Spleen (tissue), 7 donors: ENCODE results near the gene FAM151A.

Experiments used
- POLR2A ChIP-seq, 3 donors: fragments of 450-650 bp; IDR thresholded peaks; one replicate each; pipeline ENCODE4 v1.5.1; 2017; ENCODE audit warnings: antibody characterized with exemption in 3 of 3, mild to moderate bottlenecking in 1 of 3
- POLR2AphosphoS5 ChIP-seq, 3 donors: sonication (generic); formaldehyde crosslinking; IDR thresholded peaks; one replicate each; pipeline ENCODE4 v1.5.1; 2017; ENCODE audit warnings: antibody characterized with exemption in 3 of 3
- TF ChIP-seq, protein P1 (sequence below), 11 experiments: fragments of 200-600 bp in 7 of 11; fragments of 450-650 bp in 4 of 11; sonication (generic) in 4 of 11; IDR thresholded peaks in 8 of 11; conservative IDR thresholded peaks in 3 of 11; 1 replicate in 7 of 11; 2 replicates in 4 of 11; pipeline versions ENCODE4 v1.4.0 to v1.8.0; 2016 to 2021; ENCODE audit warnings: antibody characterized with exemption in 11 of 11, inconsistent platforms in 4 of 11, mild to moderate bottlenecking in 1 of 11
- donor health status: DM: no; HTN: no; CAD: no; lungs with moderate emphysema.
- donor health status: DM: no; HTN: no; CAD: no.
- donor health status: DM: no; HTN: no; CAD: no.

DNA sequence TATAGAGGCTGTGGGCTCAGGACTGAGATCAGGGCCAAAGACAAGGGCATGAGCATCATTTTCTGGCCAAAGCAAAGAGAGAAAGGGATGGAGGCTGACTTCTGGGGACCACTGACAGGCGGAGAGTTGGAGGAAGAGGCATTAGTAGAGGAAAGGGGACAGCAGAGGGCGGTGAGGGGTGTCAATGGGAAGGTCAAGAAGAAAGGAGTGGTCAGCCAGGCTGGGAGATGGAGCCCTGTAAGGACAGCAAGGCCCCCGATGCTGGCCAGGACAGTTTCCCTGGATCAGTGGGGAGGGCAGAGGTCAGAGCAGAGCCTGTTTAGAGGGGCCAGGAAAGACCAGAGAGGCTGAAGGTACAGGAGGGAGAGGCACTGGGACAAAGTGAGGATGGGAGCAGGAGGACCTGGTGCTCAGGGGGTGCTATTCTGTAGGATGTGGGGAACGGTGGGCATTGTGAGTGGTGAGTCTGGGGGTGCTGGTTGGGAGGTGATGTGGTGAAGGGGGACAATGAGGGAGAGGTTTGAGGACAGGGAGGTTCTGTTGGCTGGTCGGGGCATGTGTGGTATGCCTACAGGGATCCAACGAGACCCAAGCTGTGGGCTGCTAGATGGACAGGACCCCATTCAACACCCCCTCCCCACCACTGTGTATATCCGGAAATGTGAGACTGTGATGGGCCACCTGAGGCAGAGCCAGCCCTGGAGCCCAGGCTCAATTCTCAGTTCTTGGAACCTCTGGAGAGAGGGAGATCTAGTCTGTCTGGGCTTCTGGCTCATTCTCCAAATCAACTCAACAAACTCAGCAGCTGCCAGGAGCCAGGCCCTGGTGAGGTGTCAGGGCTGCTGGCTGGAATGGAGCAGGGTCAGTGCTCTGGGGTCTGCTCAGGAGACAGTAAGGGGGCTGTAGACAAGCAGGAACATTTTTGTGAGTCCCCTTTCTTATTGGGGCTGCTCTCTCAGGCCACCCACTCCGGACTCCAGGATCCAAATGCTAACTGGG is 1.4 kb upstream of the FAM151A start:
- TF ChIP-seq, protein P1, sequence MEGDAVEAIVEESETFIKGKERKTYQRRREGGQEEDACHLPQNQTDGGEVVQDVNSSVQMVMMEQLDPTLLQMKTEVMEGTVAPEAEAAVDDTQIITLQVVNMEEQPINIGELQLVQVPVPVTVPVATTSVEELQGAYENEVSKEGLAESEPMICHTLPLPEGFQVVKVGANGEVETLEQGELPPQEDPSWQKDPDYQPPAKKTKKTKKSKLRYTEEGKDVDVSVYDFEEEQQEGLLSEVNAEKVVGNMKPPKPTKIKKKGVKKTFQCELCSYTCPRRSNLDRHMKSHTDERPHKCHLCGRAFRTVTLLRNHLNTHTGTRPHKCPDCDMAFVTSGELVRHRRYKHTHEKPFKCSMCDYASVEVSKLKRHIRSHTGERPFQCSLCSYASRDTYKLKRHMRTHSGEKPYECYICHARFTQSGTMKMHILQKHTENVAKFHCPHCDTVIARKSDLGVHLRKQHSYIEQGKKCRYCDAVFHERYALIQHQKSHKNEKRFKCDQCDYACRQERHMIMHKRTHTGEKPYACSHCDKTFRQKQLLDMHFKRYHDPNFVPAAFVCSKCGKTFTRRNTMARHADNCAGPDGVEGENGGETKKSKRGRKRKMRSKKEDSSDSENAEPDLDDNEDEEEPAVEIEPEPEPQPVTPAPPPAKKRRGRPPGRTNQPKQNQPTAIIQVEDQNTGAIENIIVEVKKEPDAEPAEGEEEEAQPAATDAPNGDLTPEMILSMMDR (IDR thresholded peaks at IDR 0.05 in 8 of 11, conservative IDR thresholded peaks at IDR 0.05 in 3 of 11), result no peak
- TF ChIP-seq POLR2AphosphoS5 (IDR thresholded peaks at IDR 0.05) (no peak), POLR2A (IDR thresholded peaks at IDR 0.05) (no peak)
